Colonic mucosa (tissue), 4 donors: ENCODE data around the gene FDXACB1. TPM values are rescaled to one million over a fixed set of nuclear protein-coding genes. Genes with fewer than 3 reads are reported as not detected.

Experiments
- DNase-seq: peaks from one replicate; pipeline ENCODE4 v3.0.0-alpha.2; 2020
- H3K27ac ChIP-seq: fragments of 200-600 bp; one replicate; pipeline ENCODE4 v1.8.0; 2021
- H3K27me3 ChIP-seq: fragments of 200-600 bp; one replicate; pipeline ENCODE4 v1.8.0; 2021
- H3K36me3 ChIP-seq: fragments of 200-600 bp; one replicate; pipeline ENCODE4 v1.8.0; 2021
- H3K4me1 ChIP-seq: fragments of 200-600 bp; one replicate; pipeline ENCODE4 v1.8.0; 2021; ENCODE audit warnings: mild to moderate bottlenecking
- H3K4me3 ChIP-seq: fragments of 200-600 bp; one replicate; pipeline ENCODE4 v1.8.0; 2021
- H3K9ac ChIP-seq, 2 donors: one replicate each; pipeline ENCODE4 v1.7.0; 2013; ENCODE audit warnings: control low read depth in 2 of 2, low read depth in 2 of 2, low read length in 2 of 2
- H3K9me3 ChIP-seq: fragments of 200-600 bp; one replicate; pipeline ENCODE4 v1.8.0; 2021
- intact Hi-C: fragments of 100-400 bp; cut with DNase I; formaldehyde crosslinking; loops from one replicate; pipeline ENCODE4 v1.14.1; 2022
- total RNA-seq, 2 donors: library from RNA; stranded (reverse); fragmentation: NEBNext Ultra II Directional in 1 of 2; extraction: Animal tissue kit (Norgen Biotek cat#: 25700) in 1 of 2; gene quantifications; one replicate each; pipeline ENCODE4 v1.2.1, GENCODE V29; 2021
- TF ChIP-seq, protein P1 (sequence below): fragments of 200-600 bp; IDR thresholded peaks from one replicate; pipeline ENCODE4 v1.8.0; 2022; ENCODE audit warnings: antibody characterized with exemption, mild to moderate bottlenecking
- donor health status: healthy.
- donor health status: DM: no; HTN: no; CAD: no.
- donor health status: DM: no; HTN: no; CAD: no.

FDXACB1 gene, protein sequence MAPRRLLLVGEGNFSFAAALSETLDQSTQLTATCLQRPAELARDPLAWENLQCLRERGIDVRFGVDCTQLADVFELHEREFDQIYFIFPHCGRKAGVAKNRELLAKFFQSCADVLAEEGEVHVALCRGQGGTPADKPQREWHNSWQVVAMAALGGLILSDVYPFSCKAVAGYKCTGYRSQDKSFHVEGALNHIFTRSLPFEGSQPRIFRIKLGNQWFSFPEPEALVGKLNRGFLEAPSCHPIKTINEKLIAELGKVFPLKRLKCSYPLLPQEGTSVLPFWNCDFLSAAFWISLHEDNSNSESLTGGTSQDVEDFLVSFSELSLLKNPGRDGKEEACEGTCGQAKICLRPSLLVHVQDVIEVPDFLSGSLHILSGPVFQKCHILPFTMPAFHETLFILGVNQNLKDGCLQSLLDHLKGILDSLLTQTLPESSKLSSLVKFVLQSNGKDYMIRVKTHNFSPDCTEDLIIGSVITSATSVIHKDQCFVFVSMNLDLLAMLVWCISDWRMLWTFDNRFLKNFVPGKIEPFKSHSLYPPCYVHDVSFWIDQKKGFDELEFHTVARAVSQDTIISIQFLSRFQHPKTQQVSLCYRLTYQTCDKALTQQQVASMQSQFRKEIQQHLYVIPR
- total RNA-seq: 1 to 10 TPM; 1.6 to 2.1 TPM

DNA sequence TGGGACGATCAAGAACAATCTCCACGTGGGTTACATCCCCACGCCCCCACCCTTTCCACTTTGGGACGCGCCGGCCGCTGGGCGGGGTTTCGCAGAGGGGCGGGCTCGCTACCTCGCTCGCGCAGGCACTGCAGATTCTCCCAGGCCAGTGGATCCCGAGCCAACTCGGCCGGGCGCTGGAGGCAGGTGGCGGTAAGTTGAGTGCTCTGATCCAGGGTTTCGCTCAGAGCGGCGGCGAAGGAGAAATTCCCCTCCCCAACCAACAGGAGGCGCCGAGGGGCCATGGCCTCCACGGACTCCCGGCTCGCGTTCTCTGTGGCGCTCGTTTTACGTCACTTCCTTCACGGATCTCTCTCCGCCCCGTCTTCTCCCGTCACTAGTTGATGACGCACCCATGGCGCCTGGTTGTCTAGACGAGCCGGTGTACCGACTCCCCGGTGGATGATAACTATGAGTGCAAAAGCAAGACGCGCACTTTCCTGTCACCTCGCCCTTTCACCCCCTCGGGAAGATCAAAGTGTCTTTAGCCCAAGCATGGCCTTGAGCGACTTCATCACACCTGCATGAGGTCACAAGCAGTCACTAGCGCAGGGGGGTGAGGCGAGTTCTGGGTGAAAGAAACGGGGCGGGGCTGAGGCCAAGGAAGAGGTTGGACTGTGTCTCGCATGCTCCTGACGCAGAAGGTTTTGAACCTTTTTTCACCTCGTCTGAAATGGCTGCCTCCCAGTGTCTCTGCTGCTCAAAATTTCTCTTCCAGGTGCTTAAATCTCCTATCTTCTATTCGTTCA is at the start of gene FDXACB1, which contains the start of gene CFAP68:
Gene FDXACB1, minus strand, starts transcription at position 317 of the 788 bp plus-strand sequence. Its CDS starts 33 bp downstream, at position 284.
Gene CFAP68, plus strand, starts transcription at position 693 of the 788 bp plus-strand sequence. Its CDS starts 20 bp downstream, at position 713.
- Histone ChIP-seq H3K9ac (peak within 1 kb of the TSS; percentile 72 to 86), H3K4me1 (no peaks in the 10 kb centered on the region), H3K36me3 (no peaks in the 10 kb centered on the region), H3K4me3 (peak within 1 kb of the TSS; percentile 52), H3K27ac (peak within 1 kb of the TSS; percentile 91), H3K9me3 (no peaks in the 10 kb centered on the region), H3K27me3 (no peaks in the 10 kb centered on the region)
- intact Hi-C loops: loop anchor here (5.0 kb wide), 1 partner anchor 98 kb away; no protein-coding TSS in a partner anchor
- DNase-seq: peak; percentile 98
- TF ChIP-seq, protein P1, sequence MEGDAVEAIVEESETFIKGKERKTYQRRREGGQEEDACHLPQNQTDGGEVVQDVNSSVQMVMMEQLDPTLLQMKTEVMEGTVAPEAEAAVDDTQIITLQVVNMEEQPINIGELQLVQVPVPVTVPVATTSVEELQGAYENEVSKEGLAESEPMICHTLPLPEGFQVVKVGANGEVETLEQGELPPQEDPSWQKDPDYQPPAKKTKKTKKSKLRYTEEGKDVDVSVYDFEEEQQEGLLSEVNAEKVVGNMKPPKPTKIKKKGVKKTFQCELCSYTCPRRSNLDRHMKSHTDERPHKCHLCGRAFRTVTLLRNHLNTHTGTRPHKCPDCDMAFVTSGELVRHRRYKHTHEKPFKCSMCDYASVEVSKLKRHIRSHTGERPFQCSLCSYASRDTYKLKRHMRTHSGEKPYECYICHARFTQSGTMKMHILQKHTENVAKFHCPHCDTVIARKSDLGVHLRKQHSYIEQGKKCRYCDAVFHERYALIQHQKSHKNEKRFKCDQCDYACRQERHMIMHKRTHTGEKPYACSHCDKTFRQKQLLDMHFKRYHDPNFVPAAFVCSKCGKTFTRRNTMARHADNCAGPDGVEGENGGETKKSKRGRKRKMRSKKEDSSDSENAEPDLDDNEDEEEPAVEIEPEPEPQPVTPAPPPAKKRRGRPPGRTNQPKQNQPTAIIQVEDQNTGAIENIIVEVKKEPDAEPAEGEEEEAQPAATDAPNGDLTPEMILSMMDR: peak; percentile 94

DNA sequence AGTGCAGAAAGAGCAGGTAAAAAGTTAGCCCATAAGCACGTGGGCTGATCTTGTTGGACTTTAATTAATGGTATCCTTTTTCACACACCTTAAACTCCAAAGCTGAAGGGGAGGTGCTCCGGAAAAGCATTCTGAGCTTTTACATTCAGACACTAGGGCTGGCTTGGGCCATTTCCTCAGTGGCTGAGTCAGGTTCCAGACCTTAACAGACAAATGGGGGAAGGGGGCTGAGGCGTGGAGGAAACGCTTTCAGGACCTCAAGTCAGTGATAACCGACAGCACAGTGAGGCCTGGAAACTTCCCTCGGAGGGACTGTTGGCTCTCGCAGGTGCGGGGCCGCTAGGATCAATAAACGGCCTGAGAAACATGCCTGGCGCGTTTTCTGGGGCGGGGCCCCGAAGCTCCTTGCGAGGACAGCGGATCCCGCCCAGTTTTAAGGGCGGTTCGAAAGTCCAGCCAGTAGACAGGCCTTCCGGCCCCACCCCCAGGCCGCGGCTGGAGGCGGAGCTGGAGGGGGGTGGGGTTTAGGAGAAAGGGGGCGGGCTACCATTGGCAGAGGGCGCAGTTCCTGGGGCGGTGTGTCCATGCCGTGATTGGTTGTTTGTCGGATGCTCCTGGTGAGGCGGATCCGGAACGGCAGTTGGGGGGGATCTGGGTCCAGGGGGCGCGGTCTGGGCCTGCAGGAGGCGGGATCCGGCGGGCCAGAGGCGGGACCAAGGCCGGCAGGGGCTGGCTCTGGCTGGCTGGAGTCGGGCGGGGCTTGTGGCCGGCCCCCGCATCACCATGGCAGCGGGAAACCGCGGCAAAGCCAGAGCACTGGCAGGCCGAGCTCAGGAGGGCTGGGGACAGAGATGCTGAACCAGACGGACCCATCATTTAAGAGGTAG is 47.8 kb upstream of the FDXACB1 start:
- H3K9me3 ChIP-seq: no peaks in the 10 kb centered on the region
- H3K4me1 ChIP-seq: peaks cover 4% of the 10 kb centered on the region
- H3K27me3 ChIP-seq: no peaks in the 10 kb centered on the region
- DNase-seq: peak; percentile 97
- H3K36me3 ChIP-seq: no peaks in the 10 kb centered on the region
- peak overlapping the region; percentile 69 to 73 for H3K9ac ChIP-seq
- TF ChIP-seq, protein P1: no peak
- intact Hi-C loops: no loop called here
- peak overlapping the region; percentile 86 for H3K27ac ChIP-seq
- peak overlapping the region; percentile 27 for H3K4me3 ChIP-seq

DNA sequence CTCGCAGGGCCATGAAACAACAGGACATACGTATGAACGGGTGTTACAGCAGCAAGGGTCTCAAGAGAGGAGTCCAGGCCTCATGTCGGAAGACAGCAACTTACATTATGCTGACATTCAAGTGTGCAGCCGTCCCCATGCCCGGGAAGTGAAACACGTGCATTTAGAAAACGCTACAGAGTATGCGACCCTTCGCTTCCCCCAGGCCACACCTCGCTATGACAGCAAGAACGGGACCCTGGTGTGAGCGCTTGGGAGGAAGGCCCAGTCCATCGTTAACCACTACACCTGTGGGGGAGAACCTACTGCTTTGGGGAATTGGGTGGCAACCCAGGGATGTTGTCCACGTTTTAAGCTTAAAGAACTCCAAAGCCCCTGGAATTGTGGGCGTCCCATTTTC is 47.0 kb upstream of the FDXACB1 start:
- H3K27ac ChIP-seq: peak overlapping the region; percentile 86
- intact Hi-C loops: no loop called here
- H3K36me3 ChIP-seq: no peaks in the 10 kb centered on the region
- TF ChIP-seq, protein P1: no peak
- DNase-seq: no peak
- no peaks in the 10 kb centered on the region for H3K9me3 ChIP-seq
- H3K9ac ChIP-seq: peak overlapping the region in 1 of 2 donors; percentile 69
- no peak overlapping the region for H3K4me3 ChIP-seq
- H3K27me3 ChIP-seq: no peaks in the 10 kb centered on the region
- H3K4me1 ChIP-seq: peaks cover 4% of the 10 kb centered on the region

DNA sequence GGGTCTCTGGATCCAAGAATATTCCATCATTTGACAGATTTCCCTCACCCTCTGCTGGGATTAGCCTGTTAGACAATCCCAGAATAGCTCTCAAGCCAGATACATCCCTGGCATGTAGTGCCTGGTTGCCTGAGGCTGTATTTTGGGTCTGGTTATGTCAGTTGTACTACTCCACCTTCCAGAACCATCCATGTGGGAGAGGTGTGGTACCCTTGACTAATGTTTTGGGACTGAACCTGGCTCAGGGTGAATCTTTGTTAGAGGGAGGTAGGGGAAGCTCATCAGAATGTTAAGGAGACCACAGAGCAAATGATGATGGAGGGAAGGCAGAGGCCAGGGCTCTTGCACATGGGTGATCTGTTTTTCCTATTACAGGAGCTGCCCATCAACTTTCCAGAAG is 45.0 kb upstream of the FDXACB1 start:
- no peak for DNase-seq
- no peak overlapping the region for H3K27ac ChIP-seq
- H3K4me1 ChIP-seq: peaks cover 4% of the 10 kb centered on the region
- H3K4me3 ChIP-seq: no peak overlapping the region
- TF ChIP-seq, protein P1: no peak
- intact Hi-C loops: loop anchor here (5.0 kb wide), 1 partner anchor 42 kb away; no protein-coding TSS in a partner anchor
- H3K36me3 ChIP-seq: no peaks in the 10 kb centered on the region
- no peaks in the 10 kb centered on the region for H3K27me3 ChIP-seq
- H3K9me3 ChIP-seq: no peaks in the 10 kb centered on the region
- H3K9ac ChIP-seq: no peak overlapping the region
